SHP77 treated with DMSO at 0.1 percent for 48 hours (cell line): ENCODE data around the gene PPP6C.
"Not testable (repeated sequence)": the region's sequence is repeated elsewhere in the genome, so short reads cannot be mapped to it uniquely, and the experiment has no call there.

ENCODE experiments used
- DNase-seq: peaks from one replicate; lab custom pipeline; 2025; lab: John Stamatoyannopoulos, UW

The PPP6C gene

GRCh38 chr9:125189361-125190289, at the start of gene PPP6C:
Gene PPP6C, minus strand, starts transcription at chr9:125189803. Its CDS starts 85 bp downstream, at chr9:125189718.
- DNase-seq, result peak; percentile 88

- DNase-seq, result no peak
Observed at GRCh38 chr9:125238915-125239446, 49.4 kb upstream of the PPP6C start.

GRCh38 chr9:125238127-125238914, 48.7 kb upstream of the PPP6C start:
- no peak for DNase-seq

- not testable (repeated sequence) for DNase-seq
Observed at GRCh38 chr9:125236520-125237159, 47.0 kb upstream of the PPP6C start.

GRCh38 chr9:125235804-125236519, 46.4 kb upstream of the PPP6C start:
- no peak for DNase-seq

GRCh38 chr9:125234099-125234498, 44.5 kb upstream of the PPP6C start:
- DNase-seq, result not testable (repeated sequence)

- DNase-seq, result no peak
Observed at GRCh38 chr9:125233678-125234077, 44.1 kb upstream of the PPP6C start.

- DNase-seq, result no peak
Observed at GRCh38 chr9:125227761-125228160, 38.2 kb upstream of the PPP6C start.

GRCh38 chr9:125224858-125225257, 35.3 kb upstream of the PPP6C start:
- not testable (repeated sequence) for DNase-seq

- no peak for DNase-seq
Observed at GRCh38 chr9:125218621-125219020, 29.0 kb upstream of the PPP6C start.

GRCh38 chr9:125214186-125214585, 24.6 kb upstream of the PPP6C start:
- no peak for DNase-seq

GRCh38 chr9:125204477-125204876, 14.9 kb upstream of the PPP6C start:
- DNase-seq, result no peak

- peak; percentile 59 for DNase-seq
Observed at GRCh38 chr9:125202846-125203618, 13.4 kb upstream of the PPP6C start.

GRCh38 chr9:125200216-125201047, 10.8 kb upstream of the PPP6C start, which contains the start of gene RABEPK:
Gene RABEPK, plus strand, starts transcription at chr9:125200542. Its CDS starts 2,472 bp downstream, at chr9:125203014.
- peak; percentile 84 for DNase-seq

GRCh38 chr9:125195591-125195990, 6.0 kb upstream of the PPP6C start:
- DNase-seq, result not testable (repeated sequence)

GRCh38 chr9:125194466-125194865, 4.9 kb upstream of the PPP6C start:
- DNase-seq, result not testable (repeated sequence)

- DNase-seq, result no peak
Observed at GRCh38 chr9:125190361-125190801, 778 bp upstream of the PPP6C start.

GRCh38 chr9:125189011-125189360, 617 bp downstream of the PPP6C start:
- DNase-seq, result no peak

- DNase-seq, result no peak
Observed at GRCh38 chr9:125183561-125183960, 6.0 kb downstream of the PPP6C start.

- no peak for DNase-seq
Observed at GRCh38 chr9:125183054-125183453, 6.5 kb downstream of the PPP6C start.
